Lower leg skin (tissue), 4 donors: ENCODE data around the gene ZDHHC14. TPM values are rescaled to one million over a fixed set of nuclear protein-coding genes. Genes with fewer than 3 reads are reported as not detected.

ENCODE experiments used
- DNase-seq, 2 donors: peaks; one replicate each; pipeline ENCODE4 v3.0.0-alpha.2; 2019; ENCODE audit warnings: low spot score in 2 of 2
- H3K4me3 ChIP-seq: fragments of 200-600 bp; sonication (generic); 2 replicates; pipeline ENCODE4 v1.5.1; 2017; ENCODE audit warnings: mild to moderate bottlenecking, low read depth; ENCODE audit not compliant: poor library complexity, severe bottlenecking
- CTCF ChIP-seq, 3 donors: fragments of 450-650 bp; IDR thresholded peaks; one replicate each; pipeline ENCODE4 v1.5.1; 2016; ENCODE audit warnings: antibody characterized with exemption in 3 of 3, mild to moderate bottlenecking in 3 of 3, moderate library complexity in 2 of 3
- POLR2A ChIP-seq, 2 donors: fragments of 450-650 bp; IDR thresholded peaks; one replicate each; pipeline ENCODE4 v1.6.1; 2016 to 2017; ENCODE audit warnings: antibody characterized with exemption in 2 of 2, mild to moderate bottlenecking in 1 of 2, moderate library complexity in 1 of 2
- WGBS, 2 donors: methylation state at CpG; one replicate each; pipeline ENCODE4 v1.1.5; 2018; 5-methylcytosine and 5-hydroxymethylcytosine counted together
- intact Hi-C: fragments of 100-400 bp; cut with DNase I; formaldehyde crosslinking; loops from one replicate; pipeline ENCODE4 v1.15.0; 2023; ENCODE audit warnings: low total_unique reads
- total RNA-seq, 4 donors: library from RNA; depleted of rRNA; stranded (reverse); fragments of >200 nt; gene quantifications; one replicate each; pipeline ENCODE4 v1.1.0, GENCODE V29; 2016

The ZDHHC14 gene
- total RNA-seq, 4 donors from 2014 or later, result 4.5 to 8.3 (median 6.1) TPM

DNA sequence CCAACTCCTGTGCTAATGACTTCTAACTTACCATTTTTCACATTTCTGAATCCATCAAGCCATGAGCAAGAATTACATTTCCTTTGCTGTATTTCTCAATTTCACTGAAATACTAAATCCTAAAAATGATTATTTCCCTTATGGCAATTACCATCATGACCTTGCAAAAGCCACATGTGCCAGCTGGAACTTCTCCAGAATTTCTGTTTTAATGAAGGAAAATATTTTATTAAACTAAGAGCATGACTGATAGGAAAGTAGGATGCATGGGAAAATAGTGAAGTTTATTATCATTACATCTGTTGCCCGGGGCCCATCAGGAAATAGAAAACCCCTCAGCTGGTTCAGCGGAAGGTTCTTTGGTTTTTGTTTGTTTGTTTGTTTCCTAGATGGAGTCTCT lies 43.2 kb upstream of the ZDHHC14 start:
- TF ChIP-seq POLR2A (IDR thresholded peaks at IDR 0.05), result no peak
- no peak for TF ChIP-seq CTCF (IDR thresholded peaks at IDR 0.05)
- 61 to 69% methylated on average over 2 of the region's 2 CpGs for WGBS, 2 donors
- DNase-seq, result no peak
- H3K4me3 ChIP-seq, result no peak overlapping the region
- intact Hi-C loops, result no loop called here

DNA sequence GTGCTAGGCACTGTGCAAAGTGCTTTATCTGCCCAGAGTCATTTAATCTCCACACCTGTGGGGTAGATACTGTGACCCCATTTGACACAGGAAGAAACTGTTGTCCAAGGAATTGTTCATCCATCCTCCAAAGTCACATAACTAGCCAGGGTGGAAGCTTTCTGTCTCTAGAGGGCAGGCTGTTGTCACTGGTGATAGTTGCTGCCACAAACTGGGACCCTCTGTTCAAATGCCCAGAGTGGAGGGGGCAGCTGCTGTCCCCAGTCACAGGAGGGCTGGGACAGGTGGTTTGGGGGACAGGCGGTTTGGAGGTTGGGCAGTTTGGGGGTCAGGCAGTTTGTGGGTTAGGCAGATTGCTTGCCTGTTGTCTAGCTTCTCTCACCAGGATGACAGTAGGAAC lies 41.6 kb upstream of the ZDHHC14 start:
- intact Hi-C loops, result no loop called here
- TF ChIP-seq POLR2A (IDR thresholded peaks at IDR 0.05), result no peak
- TF ChIP-seq CTCF (IDR thresholded peaks at IDR 0.05), result no peak
- no peak for DNase-seq
- H3K4me3 ChIP-seq, result no peak overlapping the region
- WGBS, 2 donors, result 80 to 86% methylated on average over 1 of the region's 1 CpG

- WGBS, 2 donors, result 53 to 64% methylated on average over 4 of the region's 4 CpGs
- intact Hi-C loops, result no loop called here
- TF ChIP-seq CTCF (IDR thresholded peaks at IDR 0.05) (no peak), POLR2A (IDR thresholded peaks at IDR 0.05) (no peak)
- DNase-seq, result no peak
- no peak overlapping the region for H3K4me3 ChIP-seq
These were observed 37.3 kb upstream of the ZDHHC14 start for GRCh38 chr6:157343732-157344131.

DNA sequence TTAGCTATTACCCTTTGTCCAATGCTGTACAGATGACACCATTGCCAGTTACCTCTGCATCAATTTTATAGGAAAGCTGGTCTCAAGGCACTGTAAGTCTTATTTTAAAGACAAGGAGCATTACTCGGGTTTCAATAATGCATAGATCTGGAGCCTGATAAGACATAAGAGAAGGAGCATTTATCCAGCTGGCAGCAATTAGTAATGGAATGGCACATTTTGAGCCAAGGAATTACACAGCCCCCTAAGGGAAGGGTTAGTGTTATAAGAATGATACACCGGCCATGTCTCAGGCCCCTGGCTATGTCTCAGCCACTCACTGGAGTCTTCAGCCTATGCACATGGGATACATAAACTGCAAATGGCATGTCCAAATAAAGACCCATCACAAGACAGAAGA lies 34.6 kb upstream of the ZDHHC14 start:
- DNase-seq, result no peak
- 27 to 41% methylated on average over 2 of the region's 2 CpGs for WGBS, 2 donors
- no peak for TF ChIP-seq POLR2A (IDR thresholded peaks at IDR 0.05)
- TF ChIP-seq CTCF (IDR thresholded peaks at IDR 0.05), result no peak
- H3K4me3 ChIP-seq, result no peak overlapping the region
- intact Hi-C loops, result no loop called here

DNA sequence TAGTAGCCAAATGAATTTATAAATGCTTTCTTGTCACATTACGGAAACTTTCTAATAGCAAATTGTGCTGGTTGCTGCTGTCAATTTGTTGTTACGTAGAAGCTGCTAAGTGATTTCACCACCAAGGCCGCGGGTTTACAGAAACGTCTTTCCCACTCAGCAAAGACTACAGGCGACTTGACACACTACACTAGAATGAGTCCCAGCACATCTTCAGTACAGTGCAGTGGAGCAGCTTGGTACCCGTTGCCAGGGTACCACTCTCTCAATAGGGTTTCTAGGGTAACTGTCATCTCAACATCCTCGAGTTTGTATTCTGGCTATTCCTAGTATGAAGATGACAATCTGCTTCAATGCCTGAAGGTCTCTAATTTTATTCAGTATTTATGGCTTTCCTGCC lies 22.7 kb upstream of the ZDHHC14 start:
- no peak for TF ChIP-seq CTCF (IDR thresholded peaks at IDR 0.05)
- TF ChIP-seq POLR2A (IDR thresholded peaks at IDR 0.05), result no peak
- 83 to 84% methylated on average over 8 of the region's 8 CpGs for WGBS, 2 donors
- no peak overlapping the region for H3K4me3 ChIP-seq
- DNase-seq, result no peak
- intact Hi-C loops, result no loop called here

- no peak for TF ChIP-seq CTCF (IDR thresholded peaks at IDR 0.05)
- TF ChIP-seq POLR2A (IDR thresholded peaks at IDR 0.05), result no peak
- H3K4me3 ChIP-seq, result no peak overlapping the region
- WGBS, 2 donors, result 64 to 68% methylated on average over 3 of the region's 3 CpGs
- intact Hi-C loops, result no loop called here
- DNase-seq, result no peak
These were observed 19.1 kb upstream of the ZDHHC14 start for GRCh38 chr6:157361886-157362285.
